ENCODE measurements around the gene EHMT1. TPM values are rescaled to one million over a fixed set of nuclear protein-coding genes. Genes with fewer than 3 reads are reported as not detected.

Gene EHMT1
- total and polyA plus RNA-seq, 2 of the 8 experiments (the other 6 are each of a cell fraction or from before 2014, with no cell fraction given), result 95.7 to 163 TPM

- TF ChIP-seq CEBPB (IDR thresholded peaks at IDR 0.05; ENCODE audit: low read depth, low read length) (no peak), SRF (IDR thresholded peaks at IDR 0.05; ENCODE audit: low read depth, low read length) (no peak)
These were observed 22.1 kb downstream of the EHMT1 start (continued) for GRCh38 chr9:137640862-137641261.

All from H1 (cell line).